Measurements from ENCODE around the gene GATD1. TPM values are rescaled to one million over a fixed set of nuclear protein-coding genes. Genes with fewer than 3 reads are reported as not detected.
A peak's percentile ranks its signal among the peaks of the same experiment; 100 is the strongest.

The GATD1 gene
- total and polyA plus RNA-seq, 2 experiments from 2014 or later = 39.3 to 51.0 TPM

DNA sequence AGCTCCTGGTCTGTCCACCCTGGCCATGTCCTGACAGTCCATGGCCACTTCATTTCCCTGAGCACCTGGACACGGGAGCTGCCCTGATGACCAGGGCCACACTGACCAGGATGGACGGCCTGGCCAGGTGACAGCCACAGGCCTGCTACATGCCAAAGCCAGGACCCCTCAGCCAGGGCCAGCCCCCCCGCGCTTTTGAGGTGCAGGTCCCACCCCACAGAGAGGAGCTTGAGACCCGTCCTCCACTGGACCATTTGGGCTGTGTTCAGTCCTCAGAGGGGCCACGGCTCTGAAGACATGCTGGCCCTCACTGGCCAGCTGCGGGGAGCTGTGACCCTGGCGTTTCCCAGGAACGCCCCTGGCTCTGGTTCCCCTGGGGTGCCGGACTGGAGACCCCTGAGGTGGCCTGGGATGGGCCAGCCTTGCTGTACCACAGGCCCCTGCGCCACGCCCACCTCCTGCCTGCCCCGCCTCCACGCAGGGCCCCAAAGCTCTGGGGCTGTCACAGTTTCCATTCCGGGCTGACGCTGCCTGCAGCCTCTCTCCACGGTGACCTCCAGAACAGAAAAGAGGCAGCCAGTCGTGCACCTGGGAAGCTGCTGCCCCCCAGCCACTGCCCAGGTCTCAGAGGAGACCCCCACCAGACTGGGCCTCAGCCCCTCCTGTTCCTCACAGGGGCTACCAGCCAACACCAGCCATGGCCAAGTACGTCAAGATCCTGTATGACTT is 53.1 kb downstream of the GATD1 start:
- H3K27me3 ChIP-seq (ENCODE audit: insufficient read depth) = no peaks in the 10 kb centered on the region
- H3F3A ChIP-seq (replicated peaks; ENCODE audit: low read depth) = 0 out of 2 replicates have a peak, but pooled peaks cover 20% of the 10 kb centered on the region
- H3K27ac Mint-ChIP-seq = no peak overlapping the region
- no peaks in the 10 kb centered on the region; the same call in 2 of the 3 replicates for H3K9me3 Mint-ChIP-seq
- peaks cover 6% of the 10 kb centered on the region for H3K4me1 ChIP-seq (ENCODE audit: insufficient read depth)
- H3K27ac ChIP-seq (ENCODE audit: low read depth) = no peak overlapping the region
- no peaks in the 10 kb centered on the region for H3K36me3 ChIP-seq (ENCODE audit: insufficient read depth)
- H3K4me1 Mint-ChIP-seq = peaks cover 9% of the 10 kb centered on the region; the same call in 2 of the 3 replicates
- ATAC-seq (no peak), DNase-seq (ENCODE audit: low spot score) (peak; percentile 55)
- H3K79me2 ChIP-seq (replicated peaks; ENCODE audit: insufficient read depth) = no peaks in the 10 kb centered on the region
- H3K4me3 ChIP-seq = no peak overlapping the region
- peaks cover 19% of the 10 kb centered on the region for H3K27me3 Mint-ChIP-seq (ENCODE audit: insufficient read depth, low read depth, poor library complexity)
- H3K4me2 ChIP-seq = no peak overlapping the region
- TF ChIP-seq ZNF114 (CRISPR knock-in tag; IDR thresholded peaks at IDR 0.05) (no peak), CREB1 (CRISPR knock-in tag; IDR thresholded peaks at IDR 0.05; ENCODE audit: low read depth) (no peak), NANOG (IDR thresholded peaks at IDR 0.05; ENCODE audit: borderline replicate concordance) (no peak), ZNF331 (CRISPR knock-in tag; IDR thresholded peaks at IDR 0.05; ENCODE audit: low read depth) (no peak), JUNB (IDR thresholded peaks at IDR 0.05; ENCODE audit: unreplicated experiment) (no peak), STAT1 (IDR thresholded peaks at IDR 0.05; ENCODE audit: unreplicated experiment) (no peak), POLR2AphosphoS5 (IDR thresholded peaks at IDR 0.05; ENCODE audit: low read depth) (no peak)
- TF ChIP-seq, protein P1, sequence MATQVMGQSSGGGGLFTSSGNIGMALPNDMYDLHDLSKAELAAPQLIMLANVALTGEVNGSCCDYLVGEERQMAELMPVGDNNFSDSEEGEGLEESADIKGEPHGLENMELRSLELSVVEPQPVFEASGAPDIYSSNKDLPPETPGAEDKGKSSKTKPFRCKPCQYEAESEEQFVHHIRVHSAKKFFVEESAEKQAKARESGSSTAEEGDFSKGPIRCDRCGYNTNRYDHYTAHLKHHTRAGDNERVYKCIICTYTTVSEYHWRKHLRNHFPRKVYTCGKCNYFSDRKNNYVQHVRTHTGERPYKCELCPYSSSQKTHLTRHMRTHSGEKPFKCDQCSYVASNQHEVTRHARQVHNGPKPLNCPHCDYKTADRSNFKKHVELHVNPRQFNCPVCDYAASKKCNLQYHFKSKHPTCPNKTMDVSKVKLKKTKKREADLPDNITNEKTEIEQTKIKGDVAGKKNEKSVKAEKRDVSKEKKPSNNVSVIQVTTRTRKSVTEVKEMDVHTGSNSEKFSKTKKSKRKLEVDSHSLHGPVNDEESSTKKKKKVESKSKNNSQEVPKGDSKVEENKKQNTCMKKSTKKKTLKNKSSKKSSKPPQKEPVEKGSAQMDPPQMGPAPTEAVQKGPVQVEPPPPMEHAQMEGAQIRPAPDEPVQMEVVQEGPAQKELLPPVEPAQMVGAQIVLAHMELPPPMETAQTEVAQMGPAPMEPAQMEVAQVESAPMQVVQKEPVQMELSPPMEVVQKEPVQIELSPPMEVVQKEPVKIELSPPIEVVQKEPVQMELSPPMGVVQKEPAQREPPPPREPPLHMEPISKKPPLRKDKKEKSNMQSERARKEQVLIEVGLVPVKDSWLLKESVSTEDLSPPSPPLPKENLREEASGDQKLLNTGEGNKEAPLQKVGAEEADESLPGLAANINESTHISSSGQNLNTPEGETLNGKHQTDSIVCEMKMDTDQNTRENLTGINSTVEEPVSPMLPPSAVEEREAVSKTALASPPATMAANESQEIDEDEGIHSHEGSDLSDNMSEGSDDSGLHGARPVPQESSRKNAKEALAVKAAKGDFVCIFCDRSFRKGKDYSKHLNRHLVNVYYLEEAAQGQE (IDR thresholded peaks at IDR 0.05; ENCODE audit: unreplicated experiment) = no peak
- TF ChIP-seq, protein P2, sequence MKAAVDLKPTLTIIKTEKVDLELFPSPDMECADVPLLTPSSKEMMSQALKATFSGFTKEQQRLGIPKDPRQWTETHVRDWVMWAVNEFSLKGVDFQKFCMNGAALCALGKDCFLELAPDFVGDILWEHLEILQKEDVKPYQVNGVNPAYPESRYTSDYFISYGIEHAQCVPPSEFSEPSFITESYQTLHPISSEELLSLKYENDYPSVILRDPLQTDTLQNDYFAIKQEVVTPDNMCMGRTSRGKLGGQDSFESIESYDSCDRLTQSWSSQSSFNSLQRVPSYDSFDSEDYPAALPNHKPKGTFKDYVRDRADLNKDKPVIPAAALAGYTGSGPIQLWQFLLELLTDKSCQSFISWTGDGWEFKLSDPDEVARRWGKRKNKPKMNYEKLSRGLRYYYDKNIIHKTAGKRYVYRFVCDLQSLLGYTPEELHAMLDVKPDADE (IDR thresholded peaks at IDR 0.05) = no peak
- TF ChIP-seq, protein P3, sequence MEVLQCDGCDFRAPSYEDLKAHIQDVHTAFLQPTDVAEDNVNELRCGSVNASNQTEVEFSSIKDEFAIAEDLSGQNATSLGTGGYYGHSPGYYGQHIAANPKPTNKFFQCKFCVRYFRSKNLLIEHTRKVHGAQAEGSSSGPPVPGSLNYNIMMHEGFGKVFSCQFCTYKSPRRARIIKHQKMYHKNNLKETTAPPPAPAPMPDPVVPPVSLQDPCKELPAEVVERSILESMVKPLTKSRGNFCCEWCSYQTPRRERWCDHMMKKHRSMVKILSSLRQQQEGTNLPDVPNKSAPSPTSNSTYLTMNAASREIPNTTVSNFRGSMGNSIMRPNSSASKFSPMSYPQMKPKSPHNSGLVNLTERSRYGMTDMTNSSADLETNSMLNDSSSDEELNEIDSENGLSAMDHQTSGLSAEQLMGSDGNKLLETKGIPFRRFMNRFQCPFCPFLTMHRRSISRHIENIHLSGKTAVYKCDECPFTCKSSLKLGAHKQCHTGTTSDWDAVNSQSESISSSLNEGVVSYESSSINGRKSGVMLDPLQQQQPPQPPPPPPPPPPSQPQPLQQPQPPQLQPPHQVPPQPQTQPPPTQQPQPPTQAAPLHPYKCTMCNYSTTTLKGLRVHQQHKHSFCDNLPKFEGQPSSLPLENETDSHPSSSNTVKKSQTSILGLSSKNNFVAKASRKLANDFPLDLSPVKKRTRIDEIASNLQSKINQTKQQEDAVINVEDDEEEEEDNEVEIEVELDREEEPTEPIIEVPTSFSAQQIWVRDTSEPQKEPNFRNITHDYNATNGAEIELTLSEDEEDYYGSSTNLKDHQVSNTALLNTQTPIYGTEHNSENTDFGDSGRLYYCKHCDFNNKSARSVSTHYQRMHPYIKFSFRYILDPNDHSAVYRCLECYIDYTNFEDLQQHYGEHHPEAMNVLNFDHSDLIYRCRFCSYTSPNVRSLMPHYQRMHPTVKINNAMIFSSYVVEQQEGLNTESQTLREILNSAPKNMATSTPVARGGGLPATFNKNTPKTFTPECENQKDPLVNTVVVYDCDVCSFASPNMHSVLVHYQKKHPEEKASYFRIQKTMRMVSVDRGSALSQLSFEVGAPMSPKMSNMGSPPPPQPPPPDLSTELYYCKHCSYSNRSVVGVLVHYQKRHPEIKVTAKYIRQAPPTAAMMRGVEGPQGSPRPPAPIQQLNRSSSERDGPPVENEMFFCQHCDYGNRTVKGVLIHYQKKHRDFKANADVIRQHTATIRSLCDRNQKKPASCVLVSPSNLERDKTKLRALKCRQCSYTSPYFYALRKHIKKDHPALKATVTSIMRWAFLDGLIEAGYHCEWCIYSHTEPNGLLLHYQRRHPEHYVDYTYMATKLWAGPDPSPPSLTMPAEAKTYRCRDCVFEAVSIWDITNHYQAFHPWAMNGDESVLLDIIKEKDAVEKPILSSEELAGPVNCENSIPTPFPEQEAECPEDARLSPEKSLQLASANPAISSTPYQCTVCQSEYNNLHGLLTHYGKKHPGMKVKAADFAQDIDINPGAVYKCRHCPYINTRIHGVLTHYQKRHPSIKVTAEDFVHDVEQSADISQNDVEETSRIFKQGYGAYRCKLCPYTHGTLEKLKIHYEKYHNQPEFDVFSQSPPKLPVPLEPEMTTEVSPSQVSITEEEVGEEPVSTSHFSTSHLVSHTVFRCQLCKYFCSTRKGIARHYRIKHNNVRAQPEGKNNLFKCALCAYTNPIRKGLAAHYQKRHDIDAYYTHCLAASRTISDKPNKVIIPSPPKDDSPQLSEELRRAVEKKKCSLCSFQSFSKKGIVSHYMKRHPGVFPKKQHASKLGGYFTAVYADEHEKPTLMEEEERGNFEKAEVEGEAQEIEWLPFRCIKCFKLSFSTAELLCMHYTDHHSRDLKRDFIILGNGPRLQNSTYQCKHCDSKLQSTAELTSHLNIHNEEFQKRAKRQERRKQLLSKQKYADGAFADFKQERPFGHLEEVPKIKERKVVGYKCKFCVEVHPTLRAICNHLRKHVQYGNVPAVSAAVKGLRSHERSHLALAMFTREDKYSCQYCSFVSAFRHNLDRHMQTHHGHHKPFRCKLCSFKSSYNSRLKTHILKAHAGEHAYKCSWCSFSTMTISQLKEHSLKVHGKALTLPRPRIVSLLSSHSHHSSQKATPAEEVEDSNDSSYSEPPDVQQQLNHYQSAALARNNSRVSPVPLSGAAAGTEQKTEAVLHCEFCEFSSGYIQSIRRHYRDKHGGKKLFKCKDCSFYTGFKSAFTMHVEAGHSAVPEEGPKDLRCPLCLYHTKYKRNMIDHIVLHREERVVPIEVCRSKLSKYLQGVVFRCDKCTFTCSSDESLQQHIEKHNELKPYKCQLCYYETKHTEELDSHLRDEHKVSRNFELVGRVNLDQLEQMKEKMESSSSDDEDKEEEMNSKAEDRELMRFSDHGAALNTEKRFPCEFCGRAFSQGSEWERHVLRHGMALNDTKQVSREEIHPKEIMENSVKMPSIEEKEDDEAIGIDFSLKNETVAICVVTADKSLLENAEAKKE (CRISPR knock-in tag; IDR thresholded peaks at IDR 0.05) = no peak
- H3K9me2 ChIP-seq (ENCODE audit: insufficient read depth) = no peaks in the 10 kb centered on the region
- H3K4me3 Mint-ChIP-seq = 0 out of 3 replicates have a peak overlapping the region, but pooled peaks have one; percentile 6
- no peak overlapping the region for H2AFZ ChIP-seq
- H3K36me3 Mint-ChIP-seq (ENCODE audit: low read depth) = no peaks in the 10 kb centered on the region
- no peaks in the 10 kb centered on the region for H4K20me1 ChIP-seq (replicated peaks; ENCODE audit: insufficient read depth)

All from GM23338 (cell line).